ENCODE measurements around the gene UNC13A. TPM values are rescaled to one million over a fixed set of nuclear protein-coding genes. Genes with fewer than 3 reads are reported as not detected.

UNC13A gene
- total RNA-seq = under 1 TPM; 0.21 to 0.78 (median 0.41) TPM

GRCh38 chr19:17687857-17688784 is at the start of gene UNC13A:
Gene UNC13A, minus strand, starts transcription at chr19:17688354. Its CDS starts 155 bp downstream, at chr19:17688199.
- H3K4me3 ChIP-seq = no peak within 1 kb of the TSS
- no peak for DNase-seq (ENCODE audit: low spot score in 2 of 2)
- 2% methylated on average over 44 to 56 of the region's 77 CpGs for WGBS, 2 donors
- no peaks in the 10 kb centered on the region for H3K9me3 ChIP-seq
- peaks cover 2 to 82% of the 10 kb centered on the region in 2 donors for H3K27me3 ChIP-seq
- H3K36me3 ChIP-seq = no peaks in the 10 kb centered on the region
- H3K27ac ChIP-seq = no peak within 1 kb of the TSS
- H3K4me1 ChIP-seq = peaks cover 0 to 30% (median 10%) of the 10 kb centered on the region in 4 donors
- no peak for TF ChIP-seq CTCF (IDR thresholded peaks at IDR 0.05)
- TF ChIP-seq EP300 (IDR thresholded peaks at IDR 0.05) = no peak
- TF ChIP-seq POLR2A (IDR thresholded peaks at IDR 0.05) = no peak

GRCh38 chr19:17737690-17738153 is 49.6 kb upstream of the UNC13A start:
- no peak overlapping the region for H3K27ac ChIP-seq
- no peak for DNase-seq (ENCODE audit: low spot score in 2 of 2)
- no peak overlapping the region for H3K4me3 ChIP-seq
- WGBS, 2 donors = 78% methylated on average over 7 of the region's 7 CpGs
- H3K36me3 ChIP-seq = peaks cover 0 to 45% (median 12%) of the 10 kb centered on the region in 3 donors
- no peaks in the 10 kb centered on the region for H3K27me3 ChIP-seq
- TF ChIP-seq EP300 (IDR thresholded peaks at IDR 0.05) = no peak
- no peak for TF ChIP-seq POLR2A (IDR thresholded peaks at IDR 0.05)
- no peak for TF ChIP-seq CTCF (IDR thresholded peaks at IDR 0.05)
- H3K4me1 ChIP-seq = no peaks in the 10 kb centered on the region
- no peaks in the 10 kb centered on the region for H3K9me3 ChIP-seq

- Histone ChIP-seq H3K4me1 (peaks cover 0 to 12% (median 0%) of the 10 kb centered on the region in 4 donors), H3K27ac (no peak overlapping the region), H3K27me3 (no peaks in the 10 kb centered on the region), H3K9me3 (no peaks in the 10 kb centered on the region), H3K36me3 (peaks cover 0 to 68% (median 12%) of the 10 kb centered on the region in 3 donors), H3K4me3 (no peak overlapping the region)
- DNase-seq (ENCODE audit: low spot score in 2 of 2) = no peak
- WGBS, 2 donors = 86 to 88% methylated on average over 5 of the region's 5 CpGs
- no peak for TF ChIP-seq POLR2A (IDR thresholded peaks at IDR 0.05)
- no peak for TF ChIP-seq CTCF (IDR thresholded peaks at IDR 0.05)
- no peak for TF ChIP-seq EP300 (IDR thresholded peaks at IDR 0.05)
Measured at GRCh38 chr19:17735410-17735809, 47.3 kb upstream of the UNC13A start.

- Histone ChIP-seq H3K27ac (no peak overlapping the region), H3K4me1 (peaks cover 0 to 12% (median 0%) of the 10 kb centered on the region in 4 donors), H3K36me3 (peaks cover 0 to 81% (median 12%) of the 10 kb centered on the region in 3 donors), H3K9me3 (no peaks in the 10 kb centered on the region), H3K27me3 (no peaks in the 10 kb centered on the region), H3K4me3 (no peak overlapping the region)
- WGBS, 2 donors = 92 to 93% methylated on average over 14 to 16 of the region's 16 CpGs
- no peak for TF ChIP-seq CTCF (IDR thresholded peaks at IDR 0.05)
- no peak for TF ChIP-seq EP300 (IDR thresholded peaks at IDR 0.05)
- no peak for TF ChIP-seq POLR2A (IDR thresholded peaks at IDR 0.05)
- DNase-seq (ENCODE audit: low spot score in 2 of 2) = no peak
Measured at GRCh38 chr19:17734146-17734545, 46.0 kb upstream of the UNC13A start.

GRCh38 chr19:17733127-17733526 is 45.0 kb upstream of the UNC13A start:
- 90 to 93% methylated on average over 11 to 22 of the region's 22 CpGs for WGBS, 2 donors
- Histone ChIP-seq H3K27me3 (no peaks in the 10 kb centered on the region), H3K4me3 (no peak overlapping the region), H3K27ac (no peak overlapping the region), H3K36me3 (peaks cover 0 to 91% (median 14%) of the 10 kb centered on the region in 3 donors), H3K9me3 (no peaks in the 10 kb centered on the region), H3K4me1 (peaks cover 0 to 21% (median 0%) of the 10 kb centered on the region in 4 donors)
- TF ChIP-seq CTCF (IDR thresholded peaks at IDR 0.05) (no peak), EP300 (IDR thresholded peaks at IDR 0.05) (no peak), POLR2A (IDR thresholded peaks at IDR 0.05) (no peak)
- DNase-seq (ENCODE audit: low spot score in 2 of 2) = no peak

All from tibial nerve (tissue), 4 donors.